ENCODE measurements around the gene SCOC.

DNA sequence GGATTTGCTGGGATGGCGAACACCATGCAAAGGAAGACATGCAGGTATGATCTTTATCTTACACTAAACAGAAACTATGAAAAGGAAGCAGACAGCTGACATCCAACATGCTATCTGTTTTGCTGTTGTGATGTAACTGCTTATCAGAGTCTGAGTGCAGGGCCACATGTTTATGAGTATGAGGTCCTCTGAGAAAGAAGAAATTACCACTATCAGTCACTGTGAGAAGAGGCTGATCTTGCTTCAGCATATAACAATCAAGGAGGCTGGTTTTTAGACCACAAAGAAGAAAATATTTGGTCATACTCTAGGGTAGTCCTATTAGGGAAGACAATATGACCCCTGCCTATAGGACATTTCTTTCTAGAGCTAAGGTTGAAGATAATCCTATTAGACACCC is 35.5 kb downstream of the SCOC start:
- TF ChIP-seq, protein P1, sequence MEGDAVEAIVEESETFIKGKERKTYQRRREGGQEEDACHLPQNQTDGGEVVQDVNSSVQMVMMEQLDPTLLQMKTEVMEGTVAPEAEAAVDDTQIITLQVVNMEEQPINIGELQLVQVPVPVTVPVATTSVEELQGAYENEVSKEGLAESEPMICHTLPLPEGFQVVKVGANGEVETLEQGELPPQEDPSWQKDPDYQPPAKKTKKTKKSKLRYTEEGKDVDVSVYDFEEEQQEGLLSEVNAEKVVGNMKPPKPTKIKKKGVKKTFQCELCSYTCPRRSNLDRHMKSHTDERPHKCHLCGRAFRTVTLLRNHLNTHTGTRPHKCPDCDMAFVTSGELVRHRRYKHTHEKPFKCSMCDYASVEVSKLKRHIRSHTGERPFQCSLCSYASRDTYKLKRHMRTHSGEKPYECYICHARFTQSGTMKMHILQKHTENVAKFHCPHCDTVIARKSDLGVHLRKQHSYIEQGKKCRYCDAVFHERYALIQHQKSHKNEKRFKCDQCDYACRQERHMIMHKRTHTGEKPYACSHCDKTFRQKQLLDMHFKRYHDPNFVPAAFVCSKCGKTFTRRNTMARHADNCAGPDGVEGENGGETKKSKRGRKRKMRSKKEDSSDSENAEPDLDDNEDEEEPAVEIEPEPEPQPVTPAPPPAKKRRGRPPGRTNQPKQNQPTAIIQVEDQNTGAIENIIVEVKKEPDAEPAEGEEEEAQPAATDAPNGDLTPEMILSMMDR (conservative IDR thresholded peaks at IDR 0.05; ENCODE audit: low read depth, low read length), result no peak
- no peak for TF ChIP-seq MXI1 (IDR thresholded peaks at IDR 0.05; ENCODE audit: borderline replicate concordance, low read depth, low read length)
